Measurements from ENCODE around the gene CISD2.

Gene CISD2

GRCh38 chr4:102827674-102828496 is 40.9 kb upstream of the CISD2 start:
- no peaks in the 10 kb centered on the region for H3K9me3 ChIP-seq (ENCODE audit: control insufficient read depth, low read length)
- peak overlapping the region; percentile 100 for H3K27ac ChIP-seq (ENCODE audit: low read depth, low read length, severe bottlenecking)
- H3K36me3 ChIP-seq (ENCODE audit: control insufficient read depth, insufficient read depth, low read length): peaks cover 24% of the 10 kb centered on the region
- peaks cover 6% of the 10 kb centered on the region for H3K4me1 ChIP-seq (ENCODE audit: control insufficient read depth, insufficient read depth, low read length, poor library complexity, severe bottlenecking)
- peak overlapping the region; percentile 97 for H3K4me3 ChIP-seq (ENCODE audit: extremely low read depth, insufficient read depth, low read length, poor library complexity, severe bottlenecking)
- 0 to 1% methylated on average over 36 of the region's 50 CpGs for WGBS, 2 experiments (ENCODE audit: insufficient coverage in 2 of 2)

- Histone ChIP-seq H3K4me3 (ENCODE audit: extremely low read depth, insufficient read depth, low read length, poor library complexity, severe bottlenecking) (peak overlapping the region; percentile 97), H3K4me1 (ENCODE audit: control insufficient read depth, insufficient read depth, low read length, poor library complexity, severe bottlenecking) (peaks cover 6% of the 10 kb centered on the region), H3K9me3 (ENCODE audit: control insufficient read depth, low read length) (no peaks in the 10 kb centered on the region), H3K27ac (ENCODE audit: low read depth, low read length, severe bottlenecking) (peak overlapping the region; percentile 100), H3K36me3 (ENCODE audit: control insufficient read depth, insufficient read depth, low read length) (peaks cover 19% of the 10 kb centered on the region)
- WGBS, 2 experiments (ENCODE audit: insufficient coverage in 2 of 2): 0% methylated on average over 4 of the region's 4 CpGs
Observed at GRCh38 chr4:102828497-102828808, 40.3 kb upstream of the CISD2 start.

- H3K4me1 ChIP-seq (ENCODE audit: control insufficient read depth, insufficient read depth, low read length, poor library complexity, severe bottlenecking): peaks cover 6% of the 10 kb centered on the region
- H3K36me3 ChIP-seq (ENCODE audit: control insufficient read depth, insufficient read depth, low read length): peaks cover 5% of the 10 kb centered on the region
- WGBS, 2 experiments (ENCODE audit: insufficient coverage in 2 of 2): no CpG with 5 or more reads among the region's 7 CpGs
- H3K27ac ChIP-seq (ENCODE audit: low read depth, low read length, severe bottlenecking): no peak overlapping the region
- no peak overlapping the region for H3K4me3 ChIP-seq (ENCODE audit: extremely low read depth, insufficient read depth, low read length, poor library complexity, severe bottlenecking)
- no peaks in the 10 kb centered on the region for H3K9me3 ChIP-seq (ENCODE audit: control insufficient read depth, low read length)
Observed at GRCh38 chr4:102829803-102830202, 39.0 kb upstream of the CISD2 start.

DNA sequence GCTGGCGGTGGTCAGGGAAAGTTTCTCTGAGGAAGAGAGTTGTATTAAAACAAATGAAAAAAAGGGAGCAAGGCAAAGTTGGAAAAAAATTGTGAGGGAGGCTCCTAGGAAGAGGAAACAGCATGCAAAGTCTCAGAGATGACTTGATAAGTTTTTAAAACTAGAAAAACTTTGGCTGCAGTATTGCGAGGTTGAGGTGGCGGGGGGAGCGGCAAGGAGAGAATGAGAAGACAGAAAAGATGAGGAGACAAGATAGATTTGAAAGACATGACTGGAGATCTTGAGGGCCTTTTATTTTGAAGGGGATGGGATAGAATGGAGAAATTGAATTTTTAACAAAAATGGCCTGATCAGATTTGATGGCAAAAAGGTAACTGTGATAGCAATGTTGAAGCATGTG is 36.7 kb upstream of the CISD2 start:
- 97% methylated on average over 4 of the region's 4 CpGs for WGBS, 2 experiments (ENCODE audit: insufficient coverage in 2 of 2)
- H3K4me1 ChIP-seq (ENCODE audit: control insufficient read depth, insufficient read depth, low read length, poor library complexity, severe bottlenecking): peaks cover 6% of the 10 kb centered on the region

DNA sequence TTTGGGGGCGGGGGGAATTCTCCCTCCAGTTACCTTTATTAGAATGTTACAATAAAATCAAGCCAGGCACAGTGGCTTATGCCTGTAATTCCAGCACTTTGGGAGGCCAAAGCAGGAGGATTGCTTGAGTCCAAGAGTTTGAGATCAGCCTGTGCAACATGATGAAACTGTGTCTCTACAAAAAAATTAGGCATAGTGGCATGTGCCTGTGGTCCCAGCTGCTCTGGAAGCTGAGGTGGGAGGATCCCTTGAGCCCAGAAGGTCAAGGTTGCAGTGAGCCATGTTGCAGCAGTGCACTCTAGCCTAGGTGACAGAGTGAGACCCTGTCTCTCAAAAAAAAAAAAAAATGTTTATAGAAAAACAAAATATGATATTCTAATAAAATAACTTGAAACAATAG is 36.1 kb upstream of the CISD2 start:
- no peaks in the 10 kb centered on the region for H3K36me3 ChIP-seq (ENCODE audit: control insufficient read depth, insufficient read depth, low read length)
- peaks cover 6% of the 10 kb centered on the region for H3K4me1 ChIP-seq (ENCODE audit: control insufficient read depth, insufficient read depth, low read length, poor library complexity, severe bottlenecking)
- no peak overlapping the region for H3K4me3 ChIP-seq (ENCODE audit: extremely low read depth, insufficient read depth, low read length, poor library complexity, severe bottlenecking)
- no peaks in the 10 kb centered on the region for H3K9me3 ChIP-seq (ENCODE audit: control insufficient read depth, low read length)
- 100% methylated on average over 1 of the region's 1 CpG; no CpG with 5 or more reads in 1 of the 2 experiments for WGBS, 2 experiments (ENCODE audit: insufficient coverage in 2 of 2)
- H3K27ac ChIP-seq (ENCODE audit: low read depth, low read length, severe bottlenecking): no peak overlapping the region

More for the DNA sequence above, 36.7 kb upstream of the CISD2 start:
- Histone ChIP-seq H3K9me3 (ENCODE audit: control insufficient read depth, low read length) (no peaks in the 10 kb centered on the region), H3K4me3 (ENCODE audit: extremely low read depth, insufficient read depth, low read length, poor library complexity, severe bottlenecking) (no peak overlapping the region), H3K36me3 (ENCODE audit: control insufficient read depth, insufficient read depth, low read length) (no peaks in the 10 kb centered on the region), H3K27ac (ENCODE audit: low read depth, low read length, severe bottlenecking) (no peak overlapping the region)

- no peaks in the 10 kb centered on the region for H3K36me3 ChIP-seq (ENCODE audit: control insufficient read depth, insufficient read depth, low read length)
- H3K4me1 ChIP-seq (ENCODE audit: control insufficient read depth, insufficient read depth, low read length, poor library complexity, severe bottlenecking): no peaks in the 10 kb centered on the region
- no CpG with 5 or more reads among the region's 1 CpG for WGBS, 2 experiments (ENCODE audit: insufficient coverage in 2 of 2)
- no peaks in the 10 kb centered on the region for H3K9me3 ChIP-seq (ENCODE audit: control insufficient read depth, low read length)
- H3K27ac ChIP-seq (ENCODE audit: low read depth, low read length, severe bottlenecking): no peak overlapping the region
- no peak overlapping the region for H3K4me3 ChIP-seq (ENCODE audit: extremely low read depth, insufficient read depth, low read length, poor library complexity, severe bottlenecking)
Observed at GRCh38 chr4:102836596-102836995, 32.2 kb upstream of the CISD2 start.

- Histone ChIP-seq H3K27ac (ENCODE audit: low read depth, low read length, severe bottlenecking) (no peak overlapping the region), H3K4me3 (ENCODE audit: extremely low read depth, insufficient read depth, low read length, poor library complexity, severe bottlenecking) (no peak overlapping the region), H3K36me3 (ENCODE audit: control insufficient read depth, insufficient read depth, low read length) (no peaks in the 10 kb centered on the region), H3K4me1 (ENCODE audit: control insufficient read depth, insufficient read depth, low read length, poor library complexity, severe bottlenecking) (no peaks in the 10 kb centered on the region), H3K9me3 (ENCODE audit: control insufficient read depth, low read length) (no peaks in the 10 kb centered on the region)
- WGBS, 2 experiments (ENCODE audit: insufficient coverage in 2 of 2): 90 to 92% methylated on average over 1 to 2 of the region's 3 CpGs
Observed at GRCh38 chr4:102842367-102842766, 26.4 kb upstream of the CISD2 start.

GRCh38 chr4:102843273-102843672 is 25.5 kb upstream of the CISD2 start:
- no peaks in the 10 kb centered on the region for H3K4me1 ChIP-seq (ENCODE audit: control insufficient read depth, insufficient read depth, low read length, poor library complexity, severe bottlenecking)
- no peak overlapping the region for H3K27ac ChIP-seq (ENCODE audit: low read depth, low read length, severe bottlenecking)
- no peaks in the 10 kb centered on the region for H3K9me3 ChIP-seq (ENCODE audit: control insufficient read depth, low read length)
- no peak overlapping the region for H3K4me3 ChIP-seq (ENCODE audit: extremely low read depth, insufficient read depth, low read length, poor library complexity, severe bottlenecking)
- no peaks in the 10 kb centered on the region for H3K36me3 ChIP-seq (ENCODE audit: control insufficient read depth, insufficient read depth, low read length)

DNA sequence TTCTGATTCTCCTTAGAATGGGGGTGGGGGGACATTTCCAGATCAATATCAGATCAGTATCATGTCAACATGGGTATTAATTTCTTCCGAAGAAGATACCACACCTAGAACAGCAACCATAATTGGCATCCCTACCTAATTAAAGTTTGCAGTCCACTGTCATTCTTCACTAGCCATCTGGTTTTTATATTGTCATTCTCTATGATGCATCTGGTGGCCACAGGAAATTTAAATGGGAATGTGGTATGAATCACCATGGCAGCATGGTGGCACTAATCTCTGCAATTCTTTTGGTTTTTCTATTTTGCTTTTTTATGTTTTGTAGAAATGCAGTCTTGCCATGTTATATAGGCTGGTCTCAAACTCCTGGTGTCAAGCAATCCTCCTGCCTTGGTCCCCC is 24.9 kb upstream of the CISD2 start:
- Histone ChIP-seq H3K4me1 (ENCODE audit: control insufficient read depth, insufficient read depth, low read length, poor library complexity, severe bottlenecking) (no peaks in the 10 kb centered on the region), H3K4me3 (ENCODE audit: extremely low read depth, insufficient read depth, low read length, poor library complexity, severe bottlenecking) (no peak overlapping the region), H3K27ac (ENCODE audit: low read depth, low read length, severe bottlenecking) (no peak overlapping the region), H3K9me3 (ENCODE audit: control insufficient read depth, low read length) (no peaks in the 10 kb centered on the region), H3K36me3 (ENCODE audit: control insufficient read depth, insufficient read depth, low read length) (peaks cover 3% of the 10 kb centered on the region)
- WGBS, 2 experiments (ENCODE audit: insufficient coverage in 2 of 2): 100% methylated on average over 1 of the region's 1 CpG; no CpG with 5 or more reads in 1 of the 2 experiments

DNA sequence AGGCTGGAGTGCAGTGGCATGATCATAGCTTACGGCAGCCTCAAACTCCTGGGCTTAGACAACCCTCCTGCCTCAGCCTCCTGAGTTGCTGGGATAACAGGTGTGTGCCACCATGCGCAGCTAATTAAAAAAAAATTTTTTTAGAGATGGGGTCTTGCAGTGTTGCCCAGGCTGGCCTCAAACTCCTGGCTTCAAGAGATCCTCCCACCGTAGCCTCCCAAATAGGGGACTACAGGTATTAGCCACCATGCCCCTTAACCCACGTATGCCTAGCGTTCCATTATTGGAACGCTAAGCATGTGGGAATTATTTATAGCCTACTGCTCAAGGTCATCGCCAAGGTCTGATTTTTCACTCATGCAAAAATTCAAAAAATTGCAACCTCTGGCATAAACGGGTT is 21.1 kb upstream of the CISD2 start:
- Histone ChIP-seq H3K36me3 (ENCODE audit: control insufficient read depth, insufficient read depth, low read length) (peaks cover 3% of the 10 kb centered on the region), H3K27ac (ENCODE audit: low read depth, low read length, severe bottlenecking) (no peak overlapping the region), H3K4me1 (ENCODE audit: control insufficient read depth, insufficient read depth, low read length, poor library complexity, severe bottlenecking) (no peaks in the 10 kb centered on the region), H3K4me3 (ENCODE audit: extremely low read depth, insufficient read depth, low read length, poor library complexity, severe bottlenecking) (no peak overlapping the region), H3K9me3 (ENCODE audit: control insufficient read depth, low read length) (no peaks in the 10 kb centered on the region)
- WGBS, 2 experiments (ENCODE audit: insufficient coverage in 2 of 2): 100% methylated on average over 2 to 6 of the region's 8 CpGs

DNA sequence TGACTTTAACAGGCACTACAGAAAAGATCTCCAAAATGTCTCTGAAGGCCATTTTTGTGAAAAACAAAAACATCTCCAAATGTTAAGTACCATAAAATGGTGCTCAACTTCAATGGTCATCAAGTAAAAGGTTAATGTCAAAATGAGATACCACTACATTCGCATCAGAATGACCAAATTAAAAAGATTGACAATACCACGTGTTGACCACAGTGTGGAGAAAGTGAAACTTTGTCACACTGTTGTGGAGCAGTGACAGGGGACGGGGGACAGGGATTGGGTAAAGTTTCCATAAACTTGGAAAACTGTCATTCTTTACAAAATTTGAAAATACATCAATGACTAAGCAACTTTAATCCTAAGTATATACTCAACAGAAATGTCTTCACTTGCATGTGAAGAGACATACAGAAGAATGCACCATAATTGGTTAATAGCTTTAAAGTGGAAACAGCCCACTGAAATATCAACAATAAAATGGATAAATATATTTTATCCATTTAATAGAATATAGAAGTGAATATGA is 19.1 kb upstream of the CISD2 start:
- Histone ChIP-seq H3K36me3 (ENCODE audit: control insufficient read depth, insufficient read depth, low read length) (peaks cover 3% of the 10 kb centered on the region), H3K9me3 (ENCODE audit: control insufficient read depth, low read length) (no peaks in the 10 kb centered on the region), H3K4me3 (ENCODE audit: extremely low read depth, insufficient read depth, low read length, poor library complexity, severe bottlenecking) (no peak overlapping the region), H3K27ac (ENCODE audit: low read depth, low read length, severe bottlenecking) (no peak overlapping the region), H3K4me1 (ENCODE audit: control insufficient read depth, insufficient read depth, low read length, poor library complexity, severe bottlenecking) (no peaks in the 10 kb centered on the region)
- WGBS, 2 experiments (ENCODE audit: insufficient coverage in 2 of 2): 20% methylated on average over 1 of the region's 3 CpGs; no CpG with 5 or more reads in 1 of the 2 experiments

Data from mesodermal cell (in vitro differentiated cells).